Mucosa of descending colon (tissue), 3 donors: ENCODE data around the gene PXYLP1. TPM values are rescaled to one million over a fixed set of nuclear protein-coding genes. Genes with fewer than 3 reads are reported as not detected.
"Not testable (repeated sequence)": the region's sequence is repeated elsewhere in the genome, so short reads cannot be mapped to it uniquely, and the experiment has no call there.

Source experiments
- ATAC-seq: fragments of 200-7000 bp; cut with Tn5 transposase; one replicate; pipeline ENCODE4 v1.9.1; 2020; ENCODE audit warnings: mild to moderate bottlenecking, moderate library complexity
- DNase-seq, 3 donors: peaks; one replicate each; pipeline ENCODE4 v3.0.0-alpha.2; 2020
- H3K36me3 ChIP-seq: fragments of 200-600 bp; one replicate; pipeline ENCODE4 v1.8.0; 2021; ENCODE audit warnings: low read depth, mild to moderate bottlenecking
- H3K4me1 ChIP-seq: fragments of 200-600 bp; one replicate; pipeline ENCODE4 v1.8.0; 2021; ENCODE audit warnings: low read depth, mild to moderate bottlenecking
- H3K4me3 ChIP-seq: fragments of 200-600 bp; one replicate; pipeline ENCODE4 v1.8.0; 2021; ENCODE audit warnings: mild to moderate bottlenecking
- H3K9me3 ChIP-seq: fragments of 200-600 bp; one replicate; pipeline ENCODE4 v1.8.0; 2021; ENCODE audit warnings: mild to moderate bottlenecking
- CTCF ChIP-seq: fragments of 200-600 bp; IDR thresholded peaks from one replicate; pipeline ENCODE4 v1.8.0; 2022; ENCODE audit warnings: antibody characterized with exemption, mild to moderate bottlenecking
- intact Hi-C, 2 donors: fragments of 100-400 bp; cut with DNase I in 1 of 2; cut with micrococcal nuclease in 1 of 2; formaldehyde crosslinking; loops; one replicate each; pipeline versions ENCODE4 v1.11.0 to v1.11.1; 2022; cut with DNase I, micrococcal nuclease
- total RNA-seq, 3 donors: library from RNA; stranded (reverse); fragmentation: NEBNext Ultra II Directional in 2 of 3; extraction: Animal tissue kit (Norgen Biotek cat#: 25700) in 2 of 3; gene quantifications; one replicate each; pipeline versions ENCODE4 v1.2.1 to v1.2.4, GENCODE V29; 2021 to 2023
- donor health status: DM: no; HTN: no; CAD: no; lungs with moderate emphysema.
- donor health status: DM: no; HTN: no; CAD: no.
- donor health status: DM: no; HTN: yes; CAD: no.

PXYLP1 gene
- total RNA-seq, 3 donors from 2014 or later: 9.9 to 13.7 (median 10.5) TPM

GRCh38 chr3:141294301-141294700, 62.7 kb downstream of the PXYLP1 start:
- intact Hi-C loops: no loop called here
- H3K4me1 ChIP-seq: no peaks in the 10 kb centered on the region
- no peak for DNase-seq
- no peak overlapping the region for H3K4me3 ChIP-seq
- TF ChIP-seq CTCF: no peak
- no peaks in the 10 kb centered on the region for H3K9me3 ChIP-seq
- ATAC-seq: no peak
- no peaks in the 10 kb centered on the region for H3K36me3 ChIP-seq

GRCh38 chr3:141294848-141295247, 63.2 kb downstream of the PXYLP1 start:
- no peaks in the 10 kb centered on the region for H3K36me3 ChIP-seq
- DNase-seq: no peak
- intact Hi-C loops: no loop called here
- no peaks in the 10 kb centered on the region for H3K9me3 ChIP-seq
- no peak for TF ChIP-seq CTCF
- ATAC-seq: peak; percentile 31
- no peak overlapping the region for H3K4me3 ChIP-seq
- H3K4me1 ChIP-seq: no peaks in the 10 kb centered on the region

GRCh38 chr3:141300426-141300825, 68.8 kb downstream of the PXYLP1 start:
- not testable (repeated sequence) for ATAC-seq, H3K4me1 ChIP-seq, H3K4me3 ChIP-seq, H3K36me3 ChIP-seq, H3K9me3 ChIP-seq, DNase-seq
- intact Hi-C loops: loop anchor here in 1 of 2 donors (5.0 kb wide), 1 partner anchor 262 kb away; no protein-coding TSS in a partner anchor

- no peak for DNase-seq
- no peak overlapping the region for H3K4me3 ChIP-seq
- no peaks in the 10 kb centered on the region for H3K36me3 ChIP-seq
- H3K4me1 ChIP-seq: peaks cover 3% of the 10 kb centered on the region
- intact Hi-C loops: loop anchor here in 1 of 2 donors (5.0 kb wide), 1 partner anchor 260 kb away; no protein-coding TSS in a partner anchor
- peak; percentile 15 for ATAC-seq
- H3K9me3 ChIP-seq: no peaks in the 10 kb centered on the region
- TF ChIP-seq CTCF: no peak
Observed at GRCh38 chr3:141302364-141303141, 70.9 kb downstream of the PXYLP1 start.

GRCh38 chr3:141303481-141304223, 72.0 kb downstream of the PXYLP1 start:
- Histone ChIP-seq H3K9me3 (no peaks in the 10 kb centered on the region), H3K36me3 (no peaks in the 10 kb centered on the region), H3K4me3 (no peak overlapping the region), H3K4me1 (peaks cover 3% of the 10 kb centered on the region)
- ATAC-seq: peak; percentile 87
- peak; percentile 65 for TF ChIP-seq CTCF
- intact Hi-C loops: loop anchor here in 1 of 2 donors (5.0 kb wide), 1 partner anchor 259 kb away; no protein-coding TSS in a partner anchor
- peak in 1 of 3 donors; percentile 90 for DNase-seq

GRCh38 chr3:141305436-141305835, 73.8 kb downstream of the PXYLP1 start:
- H3K9me3 ChIP-seq: no peaks in the 10 kb centered on the region
- no peaks in the 10 kb centered on the region for H3K36me3 ChIP-seq
- no peak for DNase-seq
- intact Hi-C loops: loop anchor here in 1 of 2 donors (5.0 kb wide), 1 partner anchor 147 kb away; no protein-coding TSS in a partner anchor
- no peak for TF ChIP-seq CTCF
- H3K4me3 ChIP-seq: no peak overlapping the region
- peak; percentile 27 for ATAC-seq
- H3K4me1 ChIP-seq: peaks cover 3% of the 10 kb centered on the region
